Neuron (in vitro differentiated cells): ENCODE data around the gene INPP5A.

ENCODE experiments used
- H2AFZ ChIP-seq: one replicate; pipeline ENCODE4 v1.6.1; 2013; ENCODE audit warnings: low read depth, mild to moderate bottlenecking, inconsistent platforms, low read length, moderate library complexity
- H3K27me3 ChIP-seq: one replicate; pipeline ENCODE4 v1.6.1; 2013; ENCODE audit warnings: low read length; ENCODE audit not compliant: insufficient read depth
- H3K36me3 ChIP-seq: one replicate; pipeline ENCODE4 v1.6.1; 2013; ENCODE audit warnings: low read length; ENCODE audit not compliant: insufficient read depth
- H3K4me1 ChIP-seq: one replicate; pipeline ENCODE4 v1.6.1; 2013; ENCODE audit warnings: low read length; ENCODE audit not compliant: insufficient read depth
- H3K4me3 ChIP-seq: 2 replicates; pipeline ENCODE4 v1.5.1; 2013; ENCODE audit warnings: mild to moderate bottlenecking, low read length, moderate library complexity
- H3K9me3 ChIP-seq: one replicate; pipeline ENCODE4 v1.6.1; 2013; ENCODE audit warnings: low read length

INPP5A gene

DNA sequence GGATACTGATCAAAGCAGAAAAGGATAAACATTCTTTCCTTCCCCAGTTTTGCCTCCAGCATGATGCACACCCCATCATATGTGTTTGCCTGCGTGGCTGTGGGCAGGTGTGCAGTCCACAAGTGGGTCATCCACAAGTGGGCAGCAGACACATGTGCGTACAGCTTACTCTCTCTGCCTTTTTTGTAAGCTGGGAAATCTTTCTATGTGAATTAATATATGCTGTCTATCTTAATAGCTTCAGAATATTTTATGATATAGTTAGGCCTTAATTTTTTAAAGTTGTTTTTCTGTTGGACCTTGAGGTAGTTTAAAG lies 80.1 kb downstream of the INPP5A start:
- Histone ChIP-seq H3K27me3 (no peaks in the 10 kb centered on the region), H3K36me3 (no peaks in the 10 kb centered on the region), H3K4me3 (no peak overlapping the region), H3K4me1 (no peaks in the 10 kb centered on the region), H2AFZ (no peak overlapping the region), H3K9me3 (peaks cover 6% of the 10 kb centered on the region)

DNA sequence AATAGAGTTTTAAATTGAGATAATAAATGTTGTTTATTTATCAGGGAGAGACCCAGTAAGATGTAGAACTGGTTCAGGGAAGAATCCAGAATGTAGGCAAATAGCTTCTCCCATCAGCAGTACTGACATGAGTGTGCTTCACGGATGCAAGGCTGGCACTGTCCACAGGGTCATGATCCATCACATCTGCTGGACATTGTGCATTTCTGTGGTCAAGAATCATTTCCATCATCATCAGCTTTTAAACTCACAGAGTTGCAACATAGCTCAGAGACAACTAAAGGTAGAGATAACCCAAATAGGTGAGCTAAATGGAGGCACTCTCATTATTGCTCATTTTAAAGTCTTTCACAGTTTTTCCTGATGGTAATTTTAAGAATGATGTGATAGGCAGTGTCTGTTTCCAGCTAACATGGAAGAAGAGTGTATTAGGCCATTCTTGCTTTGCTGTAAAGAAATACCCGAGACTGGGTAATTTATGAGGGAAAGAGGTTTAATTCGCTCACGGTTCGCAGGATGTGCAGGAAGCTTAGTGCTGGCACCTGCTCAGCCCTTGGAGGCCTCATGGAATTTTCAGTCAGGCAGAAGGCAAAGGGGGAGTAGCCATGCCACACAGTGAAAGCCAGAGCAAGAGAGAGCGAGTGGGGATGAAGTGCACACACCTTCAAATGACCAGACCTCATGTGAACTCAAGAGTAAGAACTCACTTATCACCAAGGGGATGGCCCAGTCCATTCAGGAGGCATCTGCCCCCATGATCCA lies 80.8 kb downstream of the INPP5A start:
- Histone ChIP-seq H3K4me3 (no peak overlapping the region), H3K9me3 (peaks cover 6% of the 10 kb centered on the region), H3K4me1 (no peaks in the 10 kb centered on the region), H2AFZ (no peak overlapping the region), H3K27me3 (no peaks in the 10 kb centered on the region), H3K36me3 (no peaks in the 10 kb centered on the region)

DNA sequence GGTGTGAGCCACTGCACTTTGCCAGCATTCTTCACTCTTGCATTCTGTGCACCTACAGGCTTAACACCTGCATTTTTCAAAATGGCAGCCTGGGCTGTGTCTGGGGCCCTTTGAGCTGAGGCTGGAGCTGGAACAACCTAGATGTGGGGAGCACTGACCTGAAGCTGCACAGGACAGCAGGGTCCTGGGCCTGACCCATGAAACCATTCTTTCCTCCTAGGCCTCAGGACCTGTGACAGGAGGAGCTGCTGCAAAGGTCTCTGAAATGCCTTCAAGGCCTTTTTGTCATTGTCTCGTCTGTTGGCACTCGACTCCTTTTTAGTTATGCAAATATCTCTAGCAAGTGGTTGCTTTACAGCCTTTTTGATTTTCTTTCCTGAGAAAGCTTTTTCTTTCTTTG lies 82.3 kb downstream of the INPP5A start:
- no peaks in the 10 kb centered on the region for H3K27me3 ChIP-seq
- peaks cover 6% of the 10 kb centered on the region for H3K9me3 ChIP-seq
- H3K4me3 ChIP-seq: no peak overlapping the region
- H3K4me1 ChIP-seq: peaks cover 10% of the 10 kb centered on the region
- H3K36me3 ChIP-seq: no peaks in the 10 kb centered on the region
- H2AFZ ChIP-seq: no peak overlapping the region

DNA sequence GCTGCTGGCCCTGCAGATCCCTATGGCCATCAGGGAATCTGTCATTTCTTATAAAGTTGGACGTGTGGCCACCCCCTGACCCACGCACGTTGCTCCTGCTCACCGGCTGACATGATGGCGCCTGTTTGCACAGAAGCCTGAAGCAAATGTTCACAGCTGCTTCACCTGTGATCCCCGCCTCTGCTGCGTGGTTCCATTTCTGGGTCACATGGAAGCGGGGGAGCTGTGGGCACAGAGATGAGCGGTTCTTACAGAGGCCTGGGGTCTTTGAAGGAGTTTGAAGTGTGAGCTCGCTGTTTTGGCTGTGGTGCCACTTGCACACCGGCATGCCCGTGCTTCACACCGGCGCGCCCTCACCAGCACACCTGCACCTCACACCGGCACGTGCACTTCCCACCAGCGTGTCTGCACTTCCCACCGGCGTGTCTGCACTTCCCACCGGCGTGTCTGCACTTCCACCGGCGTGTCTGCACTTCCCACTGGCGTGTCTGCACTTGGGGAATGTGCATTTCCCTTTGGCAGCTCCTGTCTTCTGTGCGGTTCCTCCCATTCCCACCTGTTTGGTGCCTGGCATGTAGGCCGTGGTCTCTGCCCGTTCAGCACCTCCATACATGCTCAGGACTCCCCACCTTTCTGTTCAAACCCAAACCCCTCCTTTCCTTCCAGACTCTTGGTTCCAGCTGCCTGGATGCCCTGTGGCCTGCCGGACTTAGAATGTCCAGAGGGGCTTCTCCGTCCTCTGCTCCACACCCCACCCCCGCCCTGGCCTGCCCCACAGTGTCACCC lies 86.7 kb downstream of the INPP5A start:
- no peaks in the 10 kb centered on the region for H3K36me3 ChIP-seq
- H3K4me1 ChIP-seq: peaks cover 31% of the 10 kb centered on the region
- H3K9me3 ChIP-seq: peaks cover 3% of the 10 kb centered on the region
- H3K27me3 ChIP-seq: no peaks in the 10 kb centered on the region
- no peak overlapping the region for H3K4me3 ChIP-seq
- H2AFZ ChIP-seq: no peak overlapping the region

DNA sequence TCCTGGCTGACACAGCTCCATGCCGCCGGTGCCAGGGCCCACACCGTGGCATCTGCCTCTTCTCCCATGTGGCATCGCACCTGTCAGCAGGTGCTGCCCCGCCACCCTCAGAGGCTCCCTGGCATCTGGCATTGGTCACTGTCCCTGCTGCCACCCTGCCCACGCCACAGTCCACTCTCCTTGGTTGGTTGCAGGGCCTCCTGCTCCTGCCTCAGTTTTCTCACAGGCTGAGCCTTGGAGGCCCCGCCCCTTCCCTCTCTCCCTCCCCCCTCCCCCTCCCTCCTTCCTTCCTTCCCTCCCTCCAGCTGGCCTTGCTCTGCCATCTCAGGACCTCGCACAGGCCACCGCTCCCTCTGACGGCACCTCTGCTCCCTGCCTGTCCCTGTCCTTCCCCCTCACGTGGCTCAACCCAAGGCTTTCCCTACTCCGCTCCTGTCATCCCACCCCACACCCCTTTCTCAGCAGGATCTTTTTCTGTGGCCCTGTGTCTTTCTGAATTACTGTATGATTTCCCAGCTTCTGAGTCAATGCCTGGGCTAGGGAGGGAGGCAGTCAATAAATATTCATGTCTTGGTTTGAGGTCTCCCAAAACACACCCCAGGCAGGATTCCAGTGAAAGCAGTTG lies 87.4 kb downstream of the INPP5A start:
- H3K4me3 ChIP-seq: no peak overlapping the region
- no peak overlapping the region for H2AFZ ChIP-seq
- H3K27me3 ChIP-seq: no peaks in the 10 kb centered on the region
- H3K36me3 ChIP-seq: no peaks in the 10 kb centered on the region
- H3K4me1 ChIP-seq: peaks cover 31% of the 10 kb centered on the region
- H3K9me3 ChIP-seq: peaks cover 3% of the 10 kb centered on the region

DNA sequence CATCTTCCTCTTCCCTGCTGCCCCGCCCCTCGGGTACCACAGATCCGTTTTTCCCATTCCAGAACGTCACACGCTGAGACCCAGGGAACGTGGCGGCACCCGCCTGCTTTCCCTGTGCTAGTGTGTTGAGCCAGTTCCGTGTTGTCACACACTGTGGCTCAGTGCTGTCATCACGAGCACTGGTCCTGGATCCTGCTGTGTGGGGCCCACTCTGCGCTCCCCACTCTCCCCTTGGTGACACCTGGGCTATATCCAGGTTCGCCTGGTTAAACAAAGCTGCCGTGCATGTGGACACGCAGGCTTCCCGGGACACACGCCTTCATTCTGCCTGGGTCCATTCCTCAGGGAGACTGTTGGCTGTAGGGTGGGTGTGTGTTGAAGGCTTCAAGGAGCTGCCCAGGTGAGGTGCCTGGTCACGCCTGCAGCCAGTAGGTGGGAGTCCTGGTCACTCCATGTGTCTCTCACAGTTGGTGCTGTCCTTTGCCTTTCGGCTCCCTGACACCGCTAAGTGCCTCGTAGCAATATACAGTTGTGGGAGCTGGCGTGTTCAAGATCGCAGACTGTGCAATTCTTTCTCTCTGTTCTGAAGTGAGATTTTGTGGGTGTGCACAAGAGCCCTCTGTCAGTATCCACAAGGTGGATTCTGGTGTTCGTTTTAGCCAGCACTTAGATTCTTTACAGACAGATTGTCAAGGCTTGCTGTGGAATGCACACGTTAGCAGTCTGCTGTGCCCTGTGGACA lies 88.6 kb downstream of the INPP5A start:
- Histone ChIP-seq H3K36me3 (no peaks in the 10 kb centered on the region), H3K4me3 (no peak overlapping the region), H3K4me1 (peaks cover 31% of the 10 kb centered on the region), H2AFZ (no peak overlapping the region), H3K27me3 (no peaks in the 10 kb centered on the region), H3K9me3 (peaks cover 2% of the 10 kb centered on the region)

DNA sequence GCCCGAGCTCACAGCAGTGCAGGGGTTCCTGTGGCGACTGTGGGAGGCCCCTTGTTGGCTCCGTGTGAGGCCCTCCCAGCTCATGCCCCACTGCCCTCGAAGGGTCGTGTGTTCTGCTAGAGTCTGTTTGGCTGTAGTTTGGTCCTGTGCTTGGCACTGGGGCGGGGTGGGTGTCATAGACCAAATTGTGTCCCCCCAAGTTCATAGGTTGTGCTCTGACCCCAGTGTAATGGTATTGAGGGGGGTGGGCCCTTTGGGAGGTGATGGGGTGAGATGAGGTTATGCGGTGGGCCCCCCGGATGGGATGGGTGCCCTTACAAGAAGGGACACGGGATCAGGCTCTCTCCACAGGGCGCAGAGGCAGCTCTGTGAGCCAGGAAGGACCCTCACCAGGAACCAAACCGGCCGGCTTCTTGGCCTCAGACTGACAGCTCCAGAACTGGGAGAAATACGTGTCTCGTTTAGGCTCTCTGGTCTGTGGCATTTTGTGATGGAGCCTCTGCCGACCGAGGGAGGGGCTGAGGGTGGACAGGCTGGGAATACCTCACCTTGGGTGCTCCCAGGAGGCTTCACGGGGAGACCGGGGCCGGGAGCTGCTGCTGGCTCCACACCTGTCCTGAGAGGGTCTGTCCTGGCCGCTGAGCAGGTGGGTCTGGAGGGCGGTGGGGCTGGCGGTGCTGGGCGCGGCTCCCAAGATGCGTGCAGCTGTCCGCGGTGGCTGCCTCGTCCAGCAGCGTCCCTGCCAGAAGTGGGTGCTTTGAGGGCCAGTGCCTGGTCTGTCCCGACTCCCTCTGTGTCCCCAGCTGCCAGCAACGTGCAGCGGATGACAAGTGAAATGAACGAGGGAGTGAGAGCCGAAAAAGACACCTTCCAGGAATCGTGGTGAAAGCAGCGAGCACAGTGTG lies 89.4 kb downstream of the INPP5A start:
- Histone ChIP-seq H2AFZ (no peak overlapping the region), H3K4me1 (peaks cover 31% of the 10 kb centered on the region), H3K27me3 (no peaks in the 10 kb centered on the region), H3K36me3 (no peaks in the 10 kb centered on the region), H3K9me3 (peaks cover 2% of the 10 kb centered on the region), H3K4me3 (no peak overlapping the region)

DNA sequence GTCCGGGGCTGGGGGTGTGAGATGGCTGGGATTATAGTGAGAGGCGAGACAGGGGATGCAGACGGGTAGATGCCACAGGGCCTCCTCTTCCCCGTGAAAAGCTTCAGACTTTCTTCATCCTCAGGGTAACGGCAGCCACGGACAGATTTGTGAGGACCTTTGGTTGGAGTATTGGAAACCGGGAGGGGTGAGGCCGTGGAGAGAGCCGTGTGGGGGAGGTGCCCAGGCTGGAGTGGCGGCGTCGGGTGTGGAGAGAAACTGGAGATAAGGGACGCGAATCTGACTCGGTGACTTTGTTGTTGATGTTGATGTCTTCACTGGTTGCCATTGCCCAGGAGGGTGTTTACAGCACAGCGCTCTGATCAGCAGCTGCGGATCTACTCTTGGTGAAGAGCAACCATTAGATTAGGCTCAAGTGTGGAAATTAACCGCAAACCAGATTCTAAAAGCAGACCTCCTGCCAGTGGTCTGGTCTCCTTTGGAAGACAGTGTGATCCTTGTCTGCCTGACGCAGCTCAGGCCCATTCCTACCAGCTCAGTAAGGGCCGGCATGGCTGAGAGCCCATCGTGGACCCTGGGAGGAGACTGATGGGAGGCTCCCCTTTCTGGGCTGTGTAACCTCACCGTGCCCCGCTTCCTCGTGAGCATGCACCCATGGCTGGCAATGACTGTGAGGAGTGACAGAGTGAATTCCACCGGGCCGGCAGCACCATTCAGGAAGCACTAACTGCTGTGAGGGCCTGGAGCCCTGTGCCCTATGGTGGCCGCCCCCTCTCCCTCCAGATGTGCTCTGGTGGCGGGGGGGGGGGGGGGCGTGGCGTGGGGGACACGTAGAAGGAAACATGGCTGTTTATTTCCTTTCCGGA lies 90.3 kb downstream of the INPP5A start:
- no peak overlapping the region for H2AFZ ChIP-seq

DNA sequence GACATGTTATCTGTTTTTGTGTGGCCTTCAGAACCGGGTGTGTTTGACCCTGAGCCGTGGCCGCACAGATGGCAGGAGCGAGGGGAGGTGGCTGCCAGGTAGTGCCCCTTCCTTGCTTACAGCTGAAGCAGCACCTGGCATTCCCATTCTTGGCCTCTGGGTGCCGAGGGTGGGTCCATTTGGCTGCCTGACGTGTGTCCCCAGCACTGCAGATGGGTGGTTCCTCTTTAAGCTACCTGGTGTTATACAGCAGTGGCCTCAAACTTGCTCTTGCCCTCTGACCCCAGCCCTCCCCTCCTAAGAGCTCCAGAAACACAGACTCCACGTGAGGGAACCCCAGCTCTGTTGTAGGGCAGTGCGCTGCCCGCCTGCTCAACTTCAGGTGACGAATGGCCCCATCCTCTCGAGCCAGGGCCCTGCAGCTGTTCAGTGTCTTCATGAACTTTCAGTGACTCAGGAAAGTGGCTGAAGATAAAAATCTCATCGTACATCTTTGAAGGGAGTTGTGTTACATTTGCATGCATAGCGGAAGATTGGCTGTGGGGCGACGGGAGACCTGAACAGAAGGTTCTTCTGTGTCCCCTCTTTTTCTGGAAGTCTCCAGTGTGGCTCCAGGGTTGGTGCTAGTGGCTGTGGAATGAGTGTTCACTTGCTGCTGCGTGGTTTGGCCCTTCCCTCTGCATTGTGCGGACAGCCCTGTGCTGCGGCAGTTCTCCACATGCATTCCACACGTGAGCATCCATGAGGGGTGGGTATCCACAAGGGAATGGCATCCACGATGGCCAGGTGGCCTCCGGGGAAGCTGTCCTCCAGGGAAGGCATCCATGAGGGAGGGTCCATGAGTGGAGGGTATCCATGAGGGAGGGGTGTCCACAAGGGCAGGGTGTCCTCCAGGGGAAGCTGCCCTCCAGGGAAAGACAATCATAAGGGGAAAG lies 91.6 kb downstream of the INPP5A start:
- Histone ChIP-seq H3K4me1 (peaks cover 35% of the 10 kb centered on the region), H2AFZ (no peak overlapping the region), H3K9me3 (peaks cover 2% of the 10 kb centered on the region), H3K27me3 (no peaks in the 10 kb centered on the region), H3K4me3 (no peak overlapping the region), H3K36me3 (no peaks in the 10 kb centered on the region)

More for the DNA sequence above, 90.3 kb downstream of the INPP5A start:
- H3K4me3 ChIP-seq: no peak overlapping the region
- H3K36me3 ChIP-seq: no peaks in the 10 kb centered on the region
- peaks cover 2% of the 10 kb centered on the region for H3K9me3 ChIP-seq
- H3K27me3 ChIP-seq: no peaks in the 10 kb centered on the region
- H3K4me1 ChIP-seq: peaks cover 31% of the 10 kb centered on the region

DNA sequence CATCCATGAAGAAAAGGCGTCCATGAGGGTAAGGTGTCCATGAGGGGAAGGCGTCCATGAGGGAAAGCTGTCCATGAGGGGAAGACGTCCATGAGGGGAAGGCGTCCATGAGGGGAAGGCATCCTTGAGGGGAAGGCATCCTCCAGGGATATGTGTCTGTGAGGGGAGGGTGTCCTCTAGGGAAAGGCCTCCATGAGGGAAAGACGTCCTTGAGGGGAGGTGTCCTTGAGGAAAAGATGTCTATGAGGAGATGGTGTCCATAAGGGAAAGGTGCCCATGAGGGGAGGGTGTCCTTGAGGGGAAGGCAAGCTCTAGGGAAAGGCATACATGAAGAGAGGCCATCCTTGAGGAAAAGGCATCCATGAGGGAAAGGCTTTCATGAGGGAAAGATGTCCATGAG lies 92.6 kb downstream of the INPP5A start:
- peaks cover 26% of the 10 kb centered on the region for H3K4me1 ChIP-seq
- no peak overlapping the region for H3K4me3 ChIP-seq
- H3K36me3 ChIP-seq: no peaks in the 10 kb centered on the region
- H3K27me3 ChIP-seq: no peaks in the 10 kb centered on the region
- H2AFZ ChIP-seq: no peak overlapping the region
- H3K9me3 ChIP-seq: peaks cover 2% of the 10 kb centered on the region
